K562 (cell line): ENCODE data around the gene MATCAP1. TPM values are rescaled to one million over a fixed set of nuclear protein-coding genes. Genes with fewer than 3 reads are reported as not detected.
A peak's percentile ranks its signal among the peaks of the same experiment; 100 is the strongest.

ENCODE experiments used
- ARID1B ChIP-seq: fragments of 450-650 bp; IDR thresholded peaks from 2 replicates; pipeline ENCODE4 v1.6.1; 2016; ENCODE audit warnings: antibody characterized with exemption, mild to moderate bottlenecking, inconsistent platforms
- CBFA2T2 ChIP-seq: fragments of 450-650 bp; conservative IDR thresholded peaks from 2 replicates; pipeline ENCODE4 v1.6.1; 2017; ENCODE audit warnings: mild to moderate bottlenecking
- DDX20 ChIP-seq: fragments of 450-650 bp; IDR thresholded peaks from 2 replicates; pipeline ENCODE4 v1.6.1; 2016; ENCODE audit warnings: missing genetic modification characterization, low read depth, mild to moderate bottlenecking, missing compliant biosample characterization, moderate library complexity
- MTA2 ChIP-seq: fragments of 450-650 bp; IDR thresholded peaks from 2 replicates; pipeline ENCODE4 v1.6.1; 2016; ENCODE audit warnings: low read depth
- TOE1 ChIP-seq, 2 experiments: fragments of 450-650 bp in 1 of 2; sonication (generic) in 1 of 2; formaldehyde crosslinking in 1 of 2; IDR thresholded peaks; 2 replicates each; pipeline versions ENCODE4 v1.7.1 to v1.8.0; 2016 to 2022; ENCODE audit warnings: borderline replicate concordance in 2 of 2, mild to moderate bottlenecking in 2 of 2, antibody characterized with exemption in 1 of 2, inconsistent platforms in 1 of 2, low read depth in 1 of 2, missing genetic modification reagents in 1 of 2, moderate library complexity in 1 of 2
- polyA plus RNA-seq, 8 experiments: library from polyadenylated mRNA; depleted of rRNA in 4 of 8; stranded (reverse) in 5 of 8; unstranded in 3 of 8; fragments of >200 nt; fragmentation: Nextera tagmentation in 2 of 8; fragmentation: Illumina TruSeq in 1 of 8; extraction: Ambion mirVana in 2 of 8; extraction: Trizol in 1 of 8; gene quantifications; 2 replicates each; pipeline versions ENCODE4 v1.2.1 to v1.2.3, GENCODE V29; 2011 to 2014; ENCODE audit warnings: inconsistent platforms in 1 of 8, missing spikeins in 1 of 8
- total RNA-seq, 7 experiments: library from RNA; depleted of rRNA in 6 of 7; stranded (reverse); fragments of >200 nt in 6 of 7; fragmentation: Illumina TruSeq in 2 of 7; extraction: Trizol in 2 of 7; gene quantifications; 2 replicates each; pipeline versions ENCODE4 v1.2.1 to v1.2.3, GENCODE V29; 2011 to 2021; ENCODE audit warnings: low replicate concordance in 1 of 7
- TF ChIP-seq, protein P1 (sequence below), 3 experiments: fragments of 200-800 bp in 1 of 3; sonication (Bioruptor generic) in 1 of 3; sonication (generic) in 1 of 3; formaldehyde crosslinking in 1 of 3; IDR thresholded peaks; 2 replicates each; pipeline versions ENCODE4 v1.6.1 to v1.8.0; 2016 to 2022; ENCODE audit warnings: mild to moderate bottlenecking in 2 of 3, missing compliant biosample characterization in 2 of 3, missing genetic modification characterization in 2 of 3, missing genetic modification reagents in 1 of 3
- TF ChIP-seq, protein P2 (sequence below): fragments of 250-450 bp; sonication (Bioruptor Pico); IDR thresholded peaks from 2 replicates; pipeline ENCODE4 v1.8.0; 2021; ENCODE audit warnings: moderate library complexity, mild to moderate bottlenecking, inconsistent platforms
- TF ChIP-seq, protein P3 (sequence below), 2 experiments: fragments of 450-650 bp in 1 of 2; sonication (generic) in 1 of 2; formaldehyde crosslinking; conservative IDR thresholded peaks; 2 replicates each; pipeline versions ENCODE4 v1.4.0 to v1.8.1; 2020 to 2022; ENCODE audit warnings: mild to moderate bottlenecking in 1 of 2, missing genetic modification reagents in 1 of 2
- TF ChIP-seq, protein P4 (sequence below), 2 experiments: fragments of 450-650 bp in 1 of 2; IDR thresholded peaks; 2 replicates each; pipeline ENCODE4 v1.6.1; 2011 to 2017; ENCODE audit warnings: low read depth in 2 of 2, antibody characterized with exemption in 1 of 2, borderline replicate concordance in 1 of 2, low read length in 1 of 2, mild to moderate bottlenecking in 1 of 2, mixed read lengths in 1 of 2; ENCODE audit not compliant: control insufficient read depth in 1 of 2

The MATCAP1 gene
- total and polyA plus RNA-seq, 9 of the 15 experiments (the other 6 are each of a cell fraction or from before 2014, with no cell fraction given) = 3.4 to 20.5 (median 10.3) TPM

DNA sequence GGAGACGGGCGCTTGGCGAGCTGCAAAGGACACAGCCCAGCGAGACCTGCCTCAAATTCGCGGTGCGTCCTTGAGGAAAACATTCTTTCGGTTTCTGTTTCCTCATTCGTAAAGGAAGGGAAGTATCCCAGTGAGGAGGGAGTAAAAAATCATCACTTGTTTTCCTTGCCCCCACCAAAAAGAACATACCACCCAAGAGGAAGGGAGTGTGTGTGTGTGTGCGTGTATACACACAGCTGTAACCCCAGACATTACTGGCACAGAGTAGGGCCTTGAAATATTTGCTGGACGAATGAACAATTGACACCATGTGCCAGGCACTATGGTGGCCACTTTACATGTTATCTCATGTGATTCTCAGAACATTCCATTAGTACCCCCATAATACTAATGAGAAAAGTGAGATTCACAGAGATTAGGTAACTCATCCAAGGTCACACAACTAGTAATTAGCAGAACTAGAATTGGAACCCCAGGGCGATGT lies 1.9 kb upstream of the MATCAP1 start (continued):
- TF ChIP-seq, protein P1, sequence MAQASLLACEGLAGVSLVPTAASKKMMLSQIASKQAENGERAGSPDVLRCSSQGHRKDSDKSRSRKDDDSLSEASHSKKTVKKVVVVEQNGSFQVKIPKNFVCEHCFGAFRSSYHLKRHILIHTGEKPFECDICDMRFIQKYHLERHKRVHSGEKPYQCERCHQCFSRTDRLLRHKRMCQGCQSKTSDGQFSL (CRISPR knock-in tag; IDR thresholded peaks at IDR 0.05) = peak; percentile 4; the same call in 1 of the 2 replicates
- TF ChIP-seq, protein P1 (tag; IDR thresholded peaks at IDR 0.05) = no peak
- TF ChIP-seq, protein P2, sequence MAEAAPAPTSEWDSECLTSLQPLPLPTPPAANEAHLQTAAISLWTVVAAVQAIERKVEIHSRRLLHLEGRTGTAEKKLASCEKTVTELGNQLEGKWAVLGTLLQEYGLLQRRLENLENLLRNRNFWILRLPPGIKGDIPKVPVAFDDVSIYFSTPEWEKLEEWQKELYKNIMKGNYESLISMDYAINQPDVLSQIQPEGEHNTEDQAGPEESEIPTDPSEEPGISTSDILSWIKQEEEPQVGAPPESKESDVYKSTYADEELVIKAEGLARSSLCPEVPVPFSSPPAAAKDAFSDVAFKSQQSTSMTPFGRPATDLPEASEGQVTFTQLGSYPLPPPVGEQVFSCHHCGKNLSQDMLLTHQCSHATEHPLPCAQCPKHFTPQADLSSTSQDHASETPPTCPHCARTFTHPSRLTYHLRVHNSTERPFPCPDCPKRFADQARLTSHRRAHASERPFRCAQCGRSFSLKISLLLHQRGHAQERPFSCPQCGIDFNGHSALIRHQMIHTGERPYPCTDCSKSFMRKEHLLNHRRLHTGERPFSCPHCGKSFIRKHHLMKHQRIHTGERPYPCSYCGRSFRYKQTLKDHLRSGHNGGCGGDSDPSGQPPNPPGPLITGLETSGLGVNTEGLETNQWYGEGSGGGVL (CRISPR knock-in tag) = no peak
- TF ChIP-seq CBFA2T2 = no peak
- TF ChIP-seq, protein P3, sequence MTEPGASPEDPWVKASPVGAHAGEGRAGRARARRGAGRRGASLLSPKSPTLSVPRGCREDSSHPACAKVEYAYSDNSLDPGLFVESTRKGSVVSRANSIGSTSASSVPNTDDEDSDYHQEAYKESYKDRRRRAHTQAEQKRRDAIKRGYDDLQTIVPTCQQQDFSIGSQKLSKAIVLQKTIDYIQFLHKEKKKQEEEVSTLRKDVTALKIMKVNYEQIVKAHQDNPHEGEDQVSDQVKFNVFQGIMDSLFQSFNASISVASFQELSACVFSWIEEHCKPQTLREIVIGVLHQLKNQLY (CRISPR knock-in tag; conservative IDR thresholded peaks at IDR 0.05) = no peak
- no peak for TF ChIP-seq MTA2
- no peak for TF ChIP-seq ARID1B
- no peak for TF ChIP-seq DDX20 (tag)
- TF ChIP-seq, protein P4, sequence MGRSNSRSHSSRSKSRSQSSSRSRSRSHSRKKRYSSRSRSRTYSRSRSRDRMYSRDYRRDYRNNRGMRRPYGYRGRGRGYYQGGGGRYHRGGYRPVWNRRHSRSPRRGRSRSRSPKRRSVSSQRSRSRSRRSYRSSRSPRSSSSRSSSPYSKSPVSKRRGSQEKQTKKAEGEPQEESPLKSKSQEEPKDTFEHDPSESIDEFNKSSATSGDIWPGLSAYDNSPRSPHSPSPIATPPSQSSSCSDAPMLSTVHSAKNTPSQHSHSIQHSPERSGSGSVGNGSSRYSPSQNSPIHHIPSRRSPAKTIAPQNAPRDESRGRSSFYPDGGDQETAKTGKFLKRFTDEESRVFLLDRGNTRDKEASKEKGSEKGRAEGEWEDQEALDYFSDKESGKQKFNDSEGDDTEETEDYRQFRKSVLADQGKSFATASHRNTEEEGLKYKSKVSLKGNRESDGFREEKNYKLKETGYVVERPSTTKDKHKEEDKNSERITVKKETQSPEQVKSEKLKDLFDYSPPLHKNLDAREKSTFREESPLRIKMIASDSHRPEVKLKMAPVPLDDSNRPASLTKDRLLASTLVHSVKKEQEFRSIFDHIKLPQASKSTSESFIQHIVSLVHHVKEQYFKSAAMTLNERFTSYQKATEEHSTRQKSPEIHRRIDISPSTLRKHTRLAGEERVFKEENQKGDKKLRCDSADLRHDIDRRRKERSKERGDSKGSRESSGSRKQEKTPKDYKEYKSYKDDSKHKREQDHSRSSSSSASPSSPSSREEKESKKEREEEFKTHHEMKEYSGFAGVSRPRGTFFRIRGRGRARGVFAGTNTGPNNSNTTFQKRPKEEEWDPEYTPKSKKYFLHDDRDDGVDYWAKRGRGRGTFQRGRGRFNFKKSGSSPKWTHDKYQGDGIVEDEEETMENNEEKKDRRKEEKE (IDR thresholded peaks at IDR 0.05; ENCODE audit: borderline replicate concordance in 1 of 2, control insufficient read depth in 1 of 2, low read depth in 2 of 2, low read length in 1 of 2) = no peak
- TF ChIP-seq TOE1 (IDR thresholded peaks at IDR 0.05; ENCODE audit: borderline replicate concordance) = no peak
- TF ChIP-seq TOE1 (CRISPR knock-in tag; IDR thresholded peaks at IDR 0.05; ENCODE audit: borderline replicate concordance, low read depth) = 0 out of 2 replicates have a peak, but pooled peaks have one; percentile 5
